Measurements from ENCODE around the gene MPP3.

Gene MPP3

GRCh38 chr17:43758086-43758485 lies 74.9 kb downstream of the MPP3 start:
- H3K9ac ChIP-seq (ENCODE audit: low read depth, low read length): no peak overlapping the region
- H3K4me3 ChIP-seq (ENCODE audit: low read length): no peak overlapping the region
- H3K4me1 ChIP-seq (ENCODE audit: insufficient read depth, low read length): peaks cover 14% of the 10 kb centered on the region
- no peaks in the 10 kb centered on the region for H3K9me3 ChIP-seq (ENCODE audit: insufficient read depth, low read depth, low read length)
- H3K36me3 ChIP-seq (ENCODE audit: insufficient read depth, low read length): no peaks in the 10 kb centered on the region
- H3K27ac ChIP-seq (ENCODE audit: low read depth, low read length): no peak overlapping the region
- 88% methylated on average over 6 of the region's 6 CpGs for WGBS
- H3K27me3 ChIP-seq (ENCODE audit: insufficient read depth, low read length): peaks cover 45% of the 10 kb centered on the region

- Histone ChIP-seq H3K4me1 (ENCODE audit: insufficient read depth, low read length) (peaks cover 14% of the 10 kb centered on the region), H3K4me3 (ENCODE audit: low read length) (no peak overlapping the region), H3K9ac (ENCODE audit: low read depth, low read length) (no peak overlapping the region), H3K36me3 (ENCODE audit: insufficient read depth, low read length) (no peaks in the 10 kb centered on the region), H3K27ac (ENCODE audit: low read depth, low read length) (no peak overlapping the region), H3K9me3 (ENCODE audit: insufficient read depth, low read depth, low read length) (no peaks in the 10 kb centered on the region), H3K27me3 (ENCODE audit: insufficient read depth, low read length) (peaks cover 45% of the 10 kb centered on the region)
- 87% methylated on average over 8 of the region's 8 CpGs for WGBS
Observed at GRCh38 chr17:43757171-43757660, 75.7 kb downstream of the MPP3 start.

GRCh38 chr17:43756201-43756600 lies 76.7 kb downstream of the MPP3 start:
- H3K27me3 ChIP-seq (ENCODE audit: insufficient read depth, low read length): peaks cover 45% of the 10 kb centered on the region
- no peak overlapping the region for H3K27ac ChIP-seq (ENCODE audit: low read depth, low read length)
- H3K4me1 ChIP-seq (ENCODE audit: insufficient read depth, low read length): peaks cover 14% of the 10 kb centered on the region
- H3K9me3 ChIP-seq (ENCODE audit: insufficient read depth, low read depth, low read length): no peaks in the 10 kb centered on the region
- H3K4me3 ChIP-seq (ENCODE audit: low read length): no peak overlapping the region
- WGBS: 62% methylated on average over 6 of the region's 6 CpGs
- H3K9ac ChIP-seq (ENCODE audit: low read depth, low read length): no peak overlapping the region
- no peaks in the 10 kb centered on the region for H3K36me3 ChIP-seq (ENCODE audit: insufficient read depth, low read length)

- Histone ChIP-seq H3K27me3 (ENCODE audit: insufficient read depth, low read length) (peaks cover 45% of the 10 kb centered on the region), H3K27ac (ENCODE audit: low read depth, low read length) (no peak overlapping the region), H3K9me3 (ENCODE audit: insufficient read depth, low read depth, low read length) (no peaks in the 10 kb centered on the region), H3K4me1 (ENCODE audit: insufficient read depth, low read length) (peaks cover 14% of the 10 kb centered on the region), H3K4me3 (ENCODE audit: low read length) (peak overlapping the region; percentile 42), H3K9ac (ENCODE audit: low read depth, low read length) (peak overlapping the region; percentile 58), H3K36me3 (ENCODE audit: insufficient read depth, low read length) (no peaks in the 10 kb centered on the region)
- WGBS: 94% methylated on average over 60 of the region's 60 CpGs
Observed at GRCh38 chr17:43755389-43755875, 77.5 kb downstream of the MPP3 start.

GRCh38 chr17:43754947-43755346 lies 78.0 kb downstream of the MPP3 start:
- H3K9ac ChIP-seq (ENCODE audit: low read depth, low read length): peak overlapping the region; percentile 58; the same call in 1 of the 2 replicates
- peaks cover 45% of the 10 kb centered on the region for H3K27me3 ChIP-seq (ENCODE audit: insufficient read depth, low read length)
- no peaks in the 10 kb centered on the region for H3K9me3 ChIP-seq (ENCODE audit: insufficient read depth, low read depth, low read length)
- WGBS: 88% methylated on average over 21 of the region's 21 CpGs
- no peak overlapping the region for H3K27ac ChIP-seq (ENCODE audit: low read depth, low read length)
- peak overlapping the region; percentile 42 for H3K4me3 ChIP-seq (ENCODE audit: low read length)
- no peaks in the 10 kb centered on the region for H3K36me3 ChIP-seq (ENCODE audit: insufficient read depth, low read length)
- H3K4me1 ChIP-seq (ENCODE audit: insufficient read depth, low read length): peaks cover 15% of the 10 kb centered on the region

- no peak overlapping the region for H3K4me3 ChIP-seq (ENCODE audit: low read length)
- no peak overlapping the region for H3K9ac ChIP-seq (ENCODE audit: low read depth, low read length)
- peaks cover 9% of the 10 kb centered on the region for H3K4me1 ChIP-seq (ENCODE audit: insufficient read depth, low read length)
- H3K9me3 ChIP-seq (ENCODE audit: insufficient read depth, low read depth, low read length): no peaks in the 10 kb centered on the region
- peaks cover 45% of the 10 kb centered on the region for H3K27me3 ChIP-seq (ENCODE audit: insufficient read depth, low read length)
- no peaks in the 10 kb centered on the region for H3K36me3 ChIP-seq (ENCODE audit: insufficient read depth, low read length)
- H3K27ac ChIP-seq (ENCODE audit: low read depth, low read length): no peak overlapping the region
- WGBS: 91% methylated on average over 5 of the region's 5 CpGs
Observed at GRCh38 chr17:43753493-43754129, 79.3 kb downstream of the MPP3 start.

Measured in HUES64 (cell line).